Left lung (tissue), 10 donors: Measurements from ENCODE around the gene CYP19A1. TPM values are rescaled to one million over a fixed set of nuclear protein-coding genes. Genes with fewer than 3 reads are reported as not detected.

ENCODE experiments used
- ATAC-seq: fragments of 200-7000 bp; cut with Tn5 transposase; one replicate; pipeline ENCODE4 v1.9.1; 2020; ENCODE audit warnings: moderate library complexity
- DNase-seq, 4 donors: peaks; one replicate each; pipeline ENCODE4 v3.0.0-alpha.2; 2013 to 2020
- H3K27ac ChIP-seq, 2 donors: fragments of 200-600 bp; sonication (generic) in 1 of 2; one replicate each; pipeline versions ENCODE4 v1.5.0 to v1.8.0; 2020 to 2021
- H3K27me3 ChIP-seq, 2 donors: fragments of 200-600 bp; sonication (generic) in 1 of 2; one replicate each; pipeline versions ENCODE4 v1.5.0 to v1.8.0; 2020 to 2021
- H3K36me3 ChIP-seq, 2 donors: fragments of 200-600 bp; sonication (generic) in 1 of 2; one replicate each; pipeline versions ENCODE4 v1.5.0 to v1.8.0; 2020 to 2021
- H3K4me1 ChIP-seq, 2 donors: fragments of 200-600 bp; one replicate each; pipeline ENCODE4 v1.8.0; 2021
- H3K4me3 ChIP-seq, 2 donors: fragments of 200-600 bp; sonication (generic) in 1 of 2; one replicate each; pipeline versions ENCODE4 v1.5.0 to v1.8.0; 2020 to 2021; ENCODE audit warnings: mild to moderate bottlenecking in 1 of 2
- H3K9me3 ChIP-seq, 2 donors: fragments of 200-600 bp; sonication (generic) in 1 of 2; one replicate each; pipeline versions ENCODE4 v1.5.0 to v1.8.0; 2020 to 2021
- intact Hi-C, 2 donors: fragments of 100-400 bp; cut with DNase I; formaldehyde crosslinking; loops; one replicate each; pipeline versions ENCODE4 v1.11.2 to v1.14.2; 2022
- polyA plus RNA-seq, 6 donors: library from polyadenylated mRNA; unstranded; fragments of 120-200 nt; gene quantifications; one replicate each; pipeline ENCODE4 v1.2.1, GENCODE V29; 2013; ENCODE audit not compliant: insufficient read length in 6 of 6
- total RNA-seq, 2 donors: library from RNA; stranded (reverse); fragmentation: NEBNext Ultra II Directional; extraction: Animal tissue kit (Norgen Biotek cat#: 25700); gene quantifications; one replicate each; pipeline ENCODE4 v1.2.1, GENCODE V29; 2021
- TF ChIP-seq, protein P1 (sequence below), 2 donors: fragments of 200-600 bp; sonication (generic) in 1 of 2; IDR thresholded peaks; one replicate each; pipeline versions ENCODE4 v1.5.0 to v1.8.0; 2021; ENCODE audit warnings: antibody characterized with exemption in 2 of 2
- donor health status: DM: no; HTN: yes; CAD: no.
- donor health status: DM: no; HTN: no; CAD: no.

Gene CYP19A1
- total and polyA plus RNA-seq, 8 donors: 0.13 to 7.1 (median 0.47) TPM; not detected in 2

DNA sequence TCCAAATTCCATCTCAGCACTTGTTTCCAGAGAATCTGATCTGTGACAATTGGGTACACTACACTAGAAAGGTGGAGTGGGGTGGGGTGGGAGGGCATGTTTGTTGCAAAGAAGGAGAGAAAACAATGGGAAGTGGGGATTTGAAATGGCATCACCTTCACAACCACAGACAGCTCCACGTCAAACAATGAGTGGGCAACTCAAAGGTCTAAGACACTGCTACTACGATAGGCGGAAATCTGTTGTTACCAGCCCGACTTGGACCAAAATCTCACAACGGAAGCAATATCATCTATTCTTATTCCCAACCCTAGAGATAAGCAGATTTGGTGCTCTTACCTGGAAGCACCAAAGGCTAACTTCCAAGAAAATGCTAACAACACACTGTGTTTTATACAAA lies 3.3 kb downstream of the CYP19A1 start:
- H3K27ac ChIP-seq: no peak overlapping the region
- intact Hi-C loops: no loop called here
- ATAC-seq: no peak
- no peak for DNase-seq
- H3K4me3 ChIP-seq: no peak overlapping the region
- H3K36me3 ChIP-seq: no peaks in the 10 kb centered on the region
- peaks cover 0 to under 1% of the 10 kb centered on the region in 2 donors for H3K27me3 ChIP-seq
- H3K9me3 ChIP-seq: no peaks in the 10 kb centered on the region
- TF ChIP-seq, protein P1, sequence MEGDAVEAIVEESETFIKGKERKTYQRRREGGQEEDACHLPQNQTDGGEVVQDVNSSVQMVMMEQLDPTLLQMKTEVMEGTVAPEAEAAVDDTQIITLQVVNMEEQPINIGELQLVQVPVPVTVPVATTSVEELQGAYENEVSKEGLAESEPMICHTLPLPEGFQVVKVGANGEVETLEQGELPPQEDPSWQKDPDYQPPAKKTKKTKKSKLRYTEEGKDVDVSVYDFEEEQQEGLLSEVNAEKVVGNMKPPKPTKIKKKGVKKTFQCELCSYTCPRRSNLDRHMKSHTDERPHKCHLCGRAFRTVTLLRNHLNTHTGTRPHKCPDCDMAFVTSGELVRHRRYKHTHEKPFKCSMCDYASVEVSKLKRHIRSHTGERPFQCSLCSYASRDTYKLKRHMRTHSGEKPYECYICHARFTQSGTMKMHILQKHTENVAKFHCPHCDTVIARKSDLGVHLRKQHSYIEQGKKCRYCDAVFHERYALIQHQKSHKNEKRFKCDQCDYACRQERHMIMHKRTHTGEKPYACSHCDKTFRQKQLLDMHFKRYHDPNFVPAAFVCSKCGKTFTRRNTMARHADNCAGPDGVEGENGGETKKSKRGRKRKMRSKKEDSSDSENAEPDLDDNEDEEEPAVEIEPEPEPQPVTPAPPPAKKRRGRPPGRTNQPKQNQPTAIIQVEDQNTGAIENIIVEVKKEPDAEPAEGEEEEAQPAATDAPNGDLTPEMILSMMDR (IDR thresholded peaks at IDR 0.05): no peak
- peaks cover 0 to 33% of the 10 kb centered on the region in 2 donors for H3K4me1 ChIP-seq

DNA sequence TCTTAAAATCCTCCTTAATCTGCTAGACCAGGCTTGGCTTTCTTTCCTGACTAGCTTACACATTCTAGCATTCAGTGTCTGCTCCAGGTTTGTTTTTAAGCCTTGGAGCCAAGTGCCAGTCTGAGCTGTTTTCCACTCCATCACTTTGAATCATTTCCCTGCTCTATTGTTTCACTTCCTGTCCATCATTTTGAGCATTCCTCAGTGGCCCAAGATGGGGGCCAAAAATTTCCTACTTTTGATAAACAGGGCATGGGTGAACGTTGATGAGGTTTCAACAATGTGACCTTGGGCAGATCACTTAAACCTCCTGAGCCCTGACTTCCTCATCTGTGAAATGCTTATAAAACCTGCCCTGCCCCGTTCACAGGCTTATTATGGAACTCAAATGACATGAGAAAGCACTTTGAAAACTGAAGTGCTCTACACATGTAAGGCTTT lies 4.4 kb downstream of the CYP19A1 start:
- H3K36me3 ChIP-seq: no peaks in the 10 kb centered on the region
- H3K9me3 ChIP-seq: no peaks in the 10 kb centered on the region
- no peaks in the 10 kb centered on the region for H3K27me3 ChIP-seq
- no peak overlapping the region for H3K4me3 ChIP-seq
- H3K4me1 ChIP-seq: peaks cover 0 to 33% of the 10 kb centered on the region in 2 donors
- DNase-seq (no peak), ATAC-seq (peak; percentile 79)
- intact Hi-C loops: no loop called here
- no peak overlapping the region for H3K27ac ChIP-seq
- TF ChIP-seq, protein P1 (IDR thresholded peaks at IDR 0.05): no peak

DNA sequence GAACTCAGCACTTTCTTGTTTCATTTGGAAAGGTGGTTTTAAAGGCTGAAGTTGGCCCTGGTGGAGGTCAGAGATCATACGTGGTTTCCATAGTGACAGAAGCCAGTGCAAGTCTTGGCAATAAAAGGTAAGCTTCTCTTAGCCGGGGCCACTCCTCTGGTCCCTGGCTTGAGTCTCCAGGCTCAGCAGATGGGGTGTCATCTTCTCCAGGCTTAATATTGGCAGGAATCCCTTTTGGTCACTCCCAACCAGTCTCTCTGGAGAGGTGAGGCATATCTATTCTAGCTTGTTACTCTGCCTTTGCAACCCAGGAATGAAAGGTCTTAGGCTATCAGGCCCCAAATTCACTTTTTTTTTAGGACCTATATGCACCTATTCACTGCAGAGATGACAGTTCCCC lies 4.8 kb downstream of the CYP19A1 start:
- intact Hi-C loops: no loop called here
- Histone ChIP-seq H3K27me3 (no peaks in the 10 kb centered on the region), H3K4me1 (peaks cover 0 to 33% of the 10 kb centered on the region in 2 donors), H3K4me3 (no peak overlapping the region), H3K36me3 (no peaks in the 10 kb centered on the region), H3K9me3 (no peaks in the 10 kb centered on the region), H3K27ac (peak overlapping the region in 1 of 2 donors; percentile 69)
- TF ChIP-seq, protein P1 (IDR thresholded peaks at IDR 0.05): no peak
- DNase-seq (no peak), ATAC-seq (no peak)

DNA sequence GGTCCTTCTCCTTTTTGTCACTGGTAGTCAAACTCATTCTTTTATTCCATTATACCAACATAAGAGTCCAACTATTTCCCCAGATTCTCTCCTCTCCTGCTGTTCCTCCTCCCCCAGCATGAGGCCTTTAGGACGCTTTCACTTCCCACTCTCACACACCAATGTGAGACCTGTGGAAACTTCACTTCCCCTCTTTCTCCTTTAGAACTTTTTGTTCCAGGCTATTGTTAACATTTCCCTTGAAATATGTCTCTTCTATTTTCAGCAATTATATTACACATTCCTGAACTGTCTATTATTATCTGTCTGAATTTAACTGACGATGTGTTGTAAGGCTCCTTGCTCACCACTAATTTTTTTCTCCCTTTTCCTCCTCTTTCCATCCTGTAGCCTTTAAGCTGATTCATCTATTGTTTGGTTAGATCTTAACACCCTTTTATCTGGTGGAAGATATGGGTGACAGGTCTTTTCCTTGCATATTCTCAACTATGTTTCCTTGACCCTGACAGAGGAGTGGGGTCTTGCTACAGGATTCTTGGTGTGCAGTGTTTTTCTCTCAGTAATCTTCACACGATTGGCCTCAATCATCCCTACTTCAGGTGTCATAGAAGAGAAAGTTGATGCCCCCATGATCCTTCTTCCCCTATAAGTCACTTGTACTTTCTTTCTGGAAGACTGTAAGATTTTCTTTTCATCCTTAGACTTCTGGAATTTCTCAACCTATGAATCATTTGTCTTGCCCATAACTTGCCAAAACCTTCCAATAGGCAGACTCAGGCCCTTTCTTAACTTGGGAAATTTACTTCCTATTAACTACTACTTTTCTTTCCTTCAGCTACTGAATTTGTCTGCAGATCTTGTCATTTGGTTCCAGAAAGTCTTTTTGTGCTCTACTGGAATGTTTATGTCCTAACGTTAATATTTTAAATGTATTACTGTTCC lies 5.9 kb downstream of the CYP19A1 start:
- intact Hi-C loops: no loop called here
- H3K9me3 ChIP-seq: no peaks in the 10 kb centered on the region
- TF ChIP-seq, protein P1 (IDR thresholded peaks at IDR 0.05): no peak

DNA sequence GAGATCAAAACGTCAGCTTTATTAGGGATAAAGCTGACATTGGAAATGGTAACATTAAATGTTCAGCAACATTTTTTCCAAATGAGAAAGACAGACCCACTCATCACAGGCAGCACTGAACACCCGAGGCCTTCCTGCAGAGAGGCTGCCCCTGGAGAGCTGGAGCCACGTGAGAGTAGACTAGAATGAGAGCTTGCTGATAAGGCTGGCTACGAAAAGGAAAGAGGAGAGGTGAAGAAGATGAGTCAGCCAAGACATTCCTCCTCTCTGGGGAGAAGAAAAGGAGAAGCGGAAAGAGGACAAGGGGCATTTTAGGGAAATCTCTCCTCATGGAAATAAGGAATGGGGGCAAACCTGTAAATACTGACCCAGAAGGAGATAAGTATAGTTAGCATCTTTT lies 7.3 kb downstream of the CYP19A1 start:
- DNase-seq (no peak), ATAC-seq (no peak)
- H3K4me3 ChIP-seq: no peak overlapping the region
- TF ChIP-seq, protein P1 (IDR thresholded peaks at IDR 0.05): no peak
- H3K36me3 ChIP-seq: no peaks in the 10 kb centered on the region
- H3K4me1 ChIP-seq: peaks cover 0 to 33% of the 10 kb centered on the region in 2 donors
- no peaks in the 10 kb centered on the region for H3K27me3 ChIP-seq
- intact Hi-C loops: no loop called here
- no peaks in the 10 kb centered on the region for H3K9me3 ChIP-seq
- peak overlapping the region in 1 of 2 donors; percentile 9 for H3K27ac ChIP-seq

More for the DNA sequence above, 5.9 kb downstream of the CYP19A1 start:
- Histone ChIP-seq H3K4me3 (no peak overlapping the region), H3K27me3 (no peaks in the 10 kb centered on the region), H3K27ac (peak overlapping the region in 1 of 2 donors; percentile 69), H3K4me1 (peaks cover 0 to 33% of the 10 kb centered on the region in 2 donors), H3K36me3 (no peaks in the 10 kb centered on the region)
- no peak for DNase-seq
- ATAC-seq: peak; percentile 21
